Ascending aorta (tissue), 2 donors: ENCODE results near the gene KRT14. TPM values are rescaled to one million over a fixed set of nuclear protein-coding genes. Genes with fewer than 3 reads are reported as not detected.
A peak's percentile ranks its signal among the peaks of the same experiment; 100 is the strongest.
"Not testable (repeated sequence)": the region's sequence is repeated elsewhere in the genome, so short reads cannot be mapped to it uniquely, and the experiment has no call there.

Source experiments
- DNase-seq, 2 donors: peaks; one replicate each; pipeline ENCODE4 v3.0.0-alpha.2; 2019; ENCODE audit warnings: low spot score in 2 of 2
- H3K27ac ChIP-seq, 2 donors: fragments of 200-600 bp; sonication (generic); one replicate each; pipeline ENCODE4 v1.5.1; 2016 to 2017; ENCODE audit warnings: mild to moderate bottlenecking in 1 of 2
- H3K27me3 ChIP-seq: fragments of 200-600 bp; sonication (generic); one replicate; pipeline ENCODE4 v1.5.1; 2017
- H3K36me3 ChIP-seq, 2 donors: fragments of 200-600 bp; sonication (generic); one replicate each; pipeline ENCODE4 v1.5.1; 2016
- H3K4me1 ChIP-seq, 2 donors: fragments of 200-600 bp; sonication (generic); one replicate each; pipeline ENCODE4 v1.5.1; 2016 to 2017; ENCODE audit warnings: mild to moderate bottlenecking in 1 of 2
- H3K4me3 ChIP-seq, 2 donors: fragments of 200-600 bp; sonication (generic); one replicate each; pipeline ENCODE4 v1.5.1; 2016 to 2017; ENCODE audit warnings: mild to moderate bottlenecking in 1 of 2
- H3K9me3 ChIP-seq, 2 donors: fragments of 200-600 bp; sonication (generic); one replicate each; pipeline ENCODE4 v1.5.1; 2016
- CTCF ChIP-seq, 3 experiments: fragments of 200-600 bp in 2 of 3; fragments of 450-650 bp in 1 of 3; sonication (generic) in 2 of 3; IDR thresholded peaks; one replicate each; pipeline ENCODE4 v1.5.1; 2016 to 2019; ENCODE audit warnings: antibody characterized with exemption in 3 of 3, mild to moderate bottlenecking in 1 of 3, moderate library complexity in 1 of 3
- intact Hi-C: fragments of 100-400 bp; cut with DNase I; formaldehyde crosslinking; loops from one replicate; pipeline ENCODE4 v1.15.1; 2023
- total RNA-seq: library from RNA; depleted of rRNA; stranded (reverse); fragments of >200 nt; gene quantifications from one replicate; pipeline ENCODE4 v1.1.0, GENCODE V29; 2016

KRT14 gene
- total RNA-seq, 1 donor from 2014 or later = 10.3 TPM

- Histone ChIP-seq H3K27ac (no peak overlapping the region), H3K36me3 (no peaks in the 10 kb centered on the region), H3K4me3 (no peak overlapping the region), H3K4me1 (no peaks in the 10 kb centered on the region), H3K27me3 (no peaks in the 10 kb centered on the region), H3K9me3 (no peaks in the 10 kb centered on the region)
- intact Hi-C loops = loop anchor here (10.0 kb wide), 1 partner anchor 313 kb away; the partner anchor contains the start of gene KRTAP17-1
- no peak for DNase-seq
- no peak for TF ChIP-seq CTCF (IDR thresholded peaks at IDR 0.05)
These were observed 40.8 kb upstream of the KRT14 start for GRCh38 chr17:41627316-41628072.

DNA sequence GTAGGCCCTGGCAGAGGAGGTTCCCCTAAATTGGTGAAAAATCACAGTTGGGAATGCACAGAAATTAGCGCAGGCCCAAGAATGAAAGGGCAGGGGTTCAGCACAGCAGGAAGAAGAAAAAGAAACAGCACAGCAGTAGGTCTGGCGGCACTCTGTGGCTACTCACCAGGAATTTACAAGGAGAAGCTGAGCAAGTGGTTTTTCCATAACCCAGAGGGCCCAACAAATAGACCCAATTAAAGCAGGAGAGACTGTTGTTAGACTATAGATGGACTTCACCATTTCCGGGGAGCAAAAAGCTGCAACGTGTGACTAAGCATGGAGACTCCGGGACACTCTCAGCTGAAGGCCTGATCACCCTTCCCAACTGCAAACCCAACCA, 40.2 kb upstream of the KRT14 start:
- H3K4me1 ChIP-seq, H3K4me3 ChIP-seq, H3K36me3 ChIP-seq, H3K9me3 ChIP-seq, H3K27me3 ChIP-seq, DNase-seq, H3K27ac ChIP-seq: not testable (repeated sequence)
- intact Hi-C loops = loop anchor here (10.0 kb wide), 1 partner anchor 312 kb away; the partner anchor contains the start of gene KRTAP17-1

- DNase-seq, H3K9me3 ChIP-seq, H3K27me3 ChIP-seq, H3K4me3 ChIP-seq, H3K36me3 ChIP-seq, H3K27ac ChIP-seq, H3K4me1 ChIP-seq: not testable (repeated sequence)
- intact Hi-C loops = loop anchor here (10.0 kb wide), 1 partner anchor 311 kb away; the partner anchor contains the start of gene KRTAP17-1
These were observed 39.6 kb upstream of the KRT14 start for GRCh38 chr17:41626028-41626913.

DNA sequence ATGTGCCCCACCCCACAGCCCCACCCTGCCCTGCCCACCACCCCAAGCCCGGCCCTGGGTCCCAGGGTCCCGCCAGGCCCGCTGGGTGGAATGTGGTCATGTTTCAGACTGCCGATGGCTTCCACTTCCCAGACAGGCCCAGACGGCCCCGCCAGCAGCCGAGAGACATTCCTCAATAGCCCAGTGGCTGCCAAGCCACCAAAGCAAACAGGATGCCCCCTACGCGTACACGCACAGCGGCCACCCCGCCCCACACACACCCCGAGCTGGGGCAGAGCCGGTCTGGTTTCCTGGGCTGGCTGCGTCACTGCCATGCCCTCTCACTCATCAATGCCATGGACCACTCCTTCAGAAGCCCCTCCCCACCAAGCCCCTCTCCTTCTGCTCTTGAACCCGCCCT, 38.9 kb upstream of the KRT14 start:
- no peak for TF ChIP-seq CTCF (IDR thresholded peaks at IDR 0.05)
- H3K4me3 ChIP-seq = no peak overlapping the region

DNA sequence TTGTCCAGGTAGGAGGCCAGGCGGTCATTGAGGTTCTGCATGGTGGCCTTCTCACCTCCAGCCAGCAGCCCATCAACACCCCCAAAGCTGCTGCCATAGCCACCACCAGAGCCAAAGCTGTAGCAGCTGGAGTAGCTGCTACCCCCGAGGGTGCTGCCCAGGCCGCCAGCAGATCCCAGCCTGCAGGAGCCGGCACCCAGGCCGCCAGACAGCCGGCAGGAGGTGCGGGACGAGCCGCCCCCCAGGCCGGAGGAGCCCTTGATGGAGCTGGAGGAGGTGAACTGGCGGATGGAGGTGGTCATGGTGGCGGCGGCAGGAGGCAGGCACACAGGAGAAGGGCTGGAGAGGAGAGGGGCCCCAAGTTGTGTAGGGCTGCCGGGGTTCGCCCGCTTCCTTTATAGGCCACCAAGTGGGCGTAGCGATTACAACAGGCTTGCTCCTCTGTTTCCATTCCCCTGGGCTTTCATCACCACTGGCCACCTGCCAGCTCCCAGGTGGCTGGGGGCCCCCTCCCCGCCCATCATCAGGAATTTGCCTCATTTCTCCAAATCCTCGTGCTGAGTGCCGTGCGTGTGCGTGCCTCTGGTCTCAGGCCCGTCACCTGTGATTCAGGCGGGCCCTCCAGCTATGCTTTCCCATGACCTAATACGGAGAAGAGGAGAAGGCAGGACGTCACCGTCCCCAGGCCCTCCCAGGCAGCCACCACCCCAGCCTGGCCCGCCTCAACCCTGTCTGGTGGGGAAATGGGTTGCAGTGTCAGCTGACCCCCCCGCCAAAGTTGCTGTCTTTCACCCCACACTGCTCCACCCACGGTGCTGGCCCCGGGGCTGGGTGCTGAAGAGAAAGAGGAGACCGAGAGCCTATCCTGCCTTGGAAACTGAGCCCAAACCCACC, 37.8 kb upstream of the KRT14 start, which contains the start of gene KRT17:
KRT17 (minus strand) TSS at position 368 of the 894 bp plus-strand sequence; CDS start at position 302, 66 bp downstream.
- Histone ChIP-seq H3K9me3 (no peaks in the 10 kb centered on the region), H3K36me3 (no peaks in the 10 kb centered on the region), H3K4me3 (no peak within 1 kb of the TSS), H3K27me3 (no peaks in the 10 kb centered on the region), H3K4me1 (no peaks in the 10 kb centered on the region), H3K27ac (peak within 1 kb of the TSS in 1 of 2 donors; percentile 41)
- no peak for TF ChIP-seq CTCF (IDR thresholded peaks at IDR 0.05)
- intact Hi-C loops = loop anchor here (10.0 kb wide), 1 partner anchor 310 kb away; the partner anchor contains the start of gene KRTAP17-1
- no peak for DNase-seq

More for the DNA sequence above, 38.9 kb upstream of the KRT14 start:
- Histone ChIP-seq H3K27ac (peak overlapping the region in 1 of 2 donors; percentile 41), H3K9me3 (no peaks in the 10 kb centered on the region), H3K27me3 (no peaks in the 10 kb centered on the region), H3K4me1 (no peaks in the 10 kb centered on the region), H3K36me3 (no peaks in the 10 kb centered on the region)
- intact Hi-C loops = loop anchor here (10.0 kb wide), 1 partner anchor 311 kb away; the partner anchor contains the start of gene KRTAP17-1
- no peak for DNase-seq

- H3K27ac ChIP-seq = peak overlapping the region in 1 of 2 donors; percentile 10
- DNase-seq, H3K36me3 ChIP-seq, H3K9me3 ChIP-seq, H3K4me1 ChIP-seq, H3K4me3 ChIP-seq, H3K27me3 ChIP-seq: not testable (repeated sequence)
- intact Hi-C loops = loop anchor here (10.0 kb wide), 1 partner anchor 309 kb away; the partner anchor contains the start of gene KRTAP17-1
These were observed 36.6 kb upstream of the KRT14 start for GRCh38 chr17:41623184-41623861.

DNA sequence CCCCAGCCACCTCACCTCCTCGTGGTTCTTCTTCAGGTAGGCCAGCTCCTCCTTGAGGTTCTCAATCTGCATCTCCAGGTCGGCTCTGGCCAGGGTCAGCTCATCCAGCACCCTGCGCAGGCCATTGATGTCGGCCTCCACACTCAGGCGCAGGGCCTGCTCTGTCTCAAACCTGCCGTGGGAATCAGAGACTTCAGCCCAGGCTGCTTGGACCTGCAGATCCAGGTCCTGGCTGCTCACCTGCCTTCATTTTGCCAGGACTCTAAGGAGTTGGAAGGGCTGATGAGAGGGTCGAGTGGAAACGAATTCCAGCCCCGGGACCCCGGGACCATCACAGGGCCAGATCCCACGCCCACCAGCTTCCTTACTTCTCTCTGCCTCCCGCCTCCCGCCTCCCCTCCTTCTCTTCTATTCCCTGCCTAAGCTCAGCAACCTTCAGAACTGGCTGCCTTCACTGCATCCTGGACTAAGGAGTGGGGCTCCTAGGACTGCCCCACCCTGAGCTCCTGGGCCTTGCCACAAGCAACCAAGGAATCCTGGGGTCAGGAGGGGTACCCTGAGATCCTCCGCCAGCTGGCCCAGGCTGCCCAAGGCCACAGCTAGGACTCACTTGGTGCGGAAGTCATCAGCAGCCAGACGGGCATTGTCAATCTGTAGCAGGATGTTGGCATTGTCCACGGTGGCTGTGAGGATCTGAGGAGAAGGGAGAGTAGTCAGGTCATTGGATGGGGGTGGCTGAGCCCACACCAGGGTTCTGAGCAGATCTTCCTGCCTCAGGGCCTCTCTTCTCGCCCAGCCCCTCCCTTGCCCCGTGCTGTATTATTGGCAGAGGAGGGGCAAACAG, 35.9 kb upstream of the KRT14 start:
- intact Hi-C loops = loop anchor here (10.0 kb wide), 1 partner anchor 308 kb away; the partner anchor contains the start of gene KRTAP17-1
- not testable (repeated sequence) for H3K9me3 ChIP-seq, DNase-seq, H3K36me3 ChIP-seq, H3K4me3 ChIP-seq, H3K4me1 ChIP-seq, H3K27ac ChIP-seq, H3K27me3 ChIP-seq
